Lower leg skin (tissue), 3 donors: ENCODE results near the gene CHRNA10.

ENCODE experiments used
- CTCF ChIP-seq, 3 donors: fragments of 450-650 bp; IDR thresholded peaks; one replicate each; pipeline ENCODE4 v1.5.1; 2016; ENCODE audit warnings: antibody characterized with exemption in 3 of 3, mild to moderate bottlenecking in 3 of 3, moderate library complexity in 2 of 3
- POLR2A ChIP-seq, 2 donors: fragments of 450-650 bp; IDR thresholded peaks; one replicate each; pipeline ENCODE4 v1.6.1; 2016 to 2017; ENCODE audit warnings: antibody characterized with exemption in 2 of 2, mild to moderate bottlenecking in 1 of 2, moderate library complexity in 1 of 2

GRCh38 chr11:3707176-3707575, 36.0 kb upstream of the CHRNA10 start:
- TF ChIP-seq POLR2A (IDR thresholded peaks at IDR 0.05) = no peak
- TF ChIP-seq CTCF (IDR thresholded peaks at IDR 0.05) = no peak
